Erythroblast (primary cell): Measurements from ENCODE around the gene PNMT.
"Not testable (repeated sequence)": the region's sequence is repeated elsewhere in the genome, so short reads cannot be mapped to it uniquely, and the experiment has no call there.

Source experiments
- DNase-seq, 2 experiments: peaks; one replicate each; lab custom pipeline; 2025; lab: John Stamatoyannopoulos, UW
- GATA1 ChIP-seq: IDR thresholded peaks from 2 replicates; pipeline ENCODE4 v1.6.1; 2011; ENCODE audit warnings: low read depth, mild to moderate bottlenecking, control low read depth, low read length, moderate library complexity
- POLR2A ChIP-seq: IDR thresholded peaks from 2 replicates; pipeline ENCODE4 v1.6.1; 2011; ENCODE audit warnings: mild to moderate bottlenecking, low read length

The PNMT gene

DNA sequence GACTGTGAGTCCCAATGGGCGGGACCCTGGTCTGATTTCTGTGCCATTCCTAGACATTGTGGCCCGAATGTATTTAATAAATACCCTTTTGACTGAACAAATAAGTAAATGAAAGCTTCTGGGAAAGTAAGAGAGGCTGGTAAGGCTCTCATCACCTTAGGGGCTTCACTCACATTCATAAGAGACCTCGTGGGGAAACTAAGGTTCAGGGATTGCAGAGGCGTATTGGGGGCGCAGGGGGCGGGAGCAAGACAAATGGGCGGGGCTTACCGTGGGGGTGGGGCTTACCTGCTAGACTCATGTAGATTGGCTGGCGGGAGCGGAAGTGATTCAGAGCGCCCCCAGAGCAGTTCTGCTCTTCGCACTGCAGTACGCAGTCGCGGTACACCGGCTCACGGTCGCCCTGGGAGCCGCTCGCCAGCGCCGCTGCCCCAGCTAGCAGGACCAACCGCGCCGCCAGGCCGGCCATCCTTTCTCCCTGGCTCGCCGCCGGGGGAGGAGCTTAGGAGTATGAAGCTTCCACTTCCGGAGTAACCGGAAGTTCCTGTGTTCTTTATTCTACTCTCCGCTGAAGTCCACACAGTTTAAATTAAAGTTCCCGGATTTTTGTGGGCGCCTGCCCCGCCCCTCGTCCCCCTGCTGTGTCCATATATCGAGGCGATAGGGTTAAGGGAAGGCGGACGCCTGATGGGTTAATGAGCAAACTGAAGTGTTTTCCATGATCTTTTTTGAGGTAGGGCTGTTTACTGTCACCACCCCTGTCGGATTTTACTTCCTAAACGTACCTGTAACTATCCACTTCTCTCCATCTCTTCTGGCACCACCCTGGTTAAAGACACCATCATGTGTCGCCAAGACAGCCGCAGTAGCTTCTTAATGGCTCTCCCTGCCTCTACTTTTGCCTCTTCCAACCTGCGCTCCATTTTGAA is 19.6 kb downstream of the PNMT start, which contains the start of gene PGAP3:
Gene PGAP3, minus strand, starts transcription at position 512 of the 929 bp plus-strand sequence. Its CDS starts 43 bp downstream, at position 469.
- DNase-seq = peak; percentile 91 to 93
- TF ChIP-seq POLR2A (peak; percentile 77), GATA1 (no peak)

DNA sequence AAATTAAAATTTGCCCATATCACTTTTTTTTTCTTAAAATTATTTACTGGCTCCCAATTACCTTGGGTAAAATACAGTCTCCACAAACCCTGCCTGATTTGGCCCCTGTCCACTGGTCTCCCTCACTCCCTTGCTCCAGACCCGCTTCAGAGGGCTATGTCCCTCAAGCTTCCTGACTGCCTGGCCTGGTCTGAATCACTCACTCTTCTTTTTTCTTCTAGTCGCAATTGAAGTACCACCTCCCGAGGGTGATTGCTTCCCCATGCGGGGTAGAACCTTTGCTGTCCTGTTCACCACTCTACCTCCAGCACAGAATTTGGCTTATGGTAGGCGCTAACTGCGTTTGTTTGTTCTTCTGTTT is 20.2 kb downstream of the PNMT start:
- no peak for TF ChIP-seq GATA1

DNA sequence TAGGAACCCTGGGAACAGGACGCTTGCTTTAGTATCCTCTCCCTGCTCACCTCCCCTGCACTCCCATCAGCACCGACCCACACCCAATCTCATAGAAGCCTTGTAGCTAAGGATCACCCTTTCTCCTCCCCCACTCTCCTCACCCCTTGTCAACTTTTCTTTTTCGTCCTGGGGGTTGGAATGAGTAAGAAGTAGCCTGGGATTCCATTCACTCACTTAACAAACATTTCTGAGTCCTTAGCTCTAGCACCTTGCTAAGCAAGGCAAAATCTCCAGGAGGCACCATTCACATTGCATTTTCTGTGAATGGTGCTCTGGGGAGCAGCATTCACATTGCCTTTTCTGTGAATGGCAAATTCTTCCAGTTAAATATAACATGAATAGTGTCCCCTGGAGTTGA is 20.7 kb downstream of the PNMT start:
- no peak for TF ChIP-seq GATA1
- no peak for TF ChIP-seq POLR2A
- no peak for DNase-seq

More for the DNA sequence above, 20.2 kb downstream of the PNMT start:
- DNase-seq = peak; percentile 42 to 52

DNA sequence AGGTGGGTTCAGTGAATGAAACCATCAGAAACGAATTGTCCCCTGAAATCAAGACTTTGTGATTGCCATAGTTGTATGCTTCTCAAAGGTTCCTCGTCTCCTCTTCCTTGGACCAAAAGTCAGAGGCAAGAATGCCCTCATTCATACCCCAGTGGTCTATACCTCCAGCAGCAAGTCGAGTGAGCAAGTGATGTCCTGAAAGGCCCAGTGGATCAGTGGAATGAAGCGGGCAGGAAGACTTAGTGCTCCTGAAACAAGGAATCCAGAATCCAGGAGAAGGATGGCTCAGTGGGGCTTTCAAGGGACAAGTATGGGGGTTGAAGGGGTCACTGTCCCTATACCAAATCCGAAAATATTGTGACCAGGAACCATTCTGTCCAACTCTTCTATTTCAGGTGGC is 26.3 kb downstream of the PNMT start:
- TF ChIP-seq POLR2A = no peak
- no peak for TF ChIP-seq GATA1
- no peak for DNase-seq

DNA sequence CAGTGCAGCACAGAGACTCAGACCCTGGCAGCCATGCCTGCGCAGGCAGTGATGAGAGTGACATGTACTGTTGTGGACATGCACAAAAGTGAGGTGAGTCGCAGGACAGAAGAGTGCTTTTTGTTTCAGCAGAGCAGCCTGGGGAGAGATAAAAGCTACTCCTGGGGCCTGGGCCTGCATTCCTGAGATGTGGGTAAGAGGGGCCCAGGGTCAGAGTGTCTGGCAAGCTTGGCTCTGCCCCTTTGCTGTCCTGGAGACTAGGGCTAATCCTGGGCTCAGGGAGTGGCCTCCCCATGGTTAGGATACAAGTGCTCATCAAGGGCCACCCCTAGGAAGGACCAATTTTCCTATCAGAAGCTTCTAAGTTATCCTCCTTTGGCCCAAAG is 26.8 kb downstream of the PNMT start:
- TF ChIP-seq POLR2A (no peak), GATA1 (no peak)

DNA sequence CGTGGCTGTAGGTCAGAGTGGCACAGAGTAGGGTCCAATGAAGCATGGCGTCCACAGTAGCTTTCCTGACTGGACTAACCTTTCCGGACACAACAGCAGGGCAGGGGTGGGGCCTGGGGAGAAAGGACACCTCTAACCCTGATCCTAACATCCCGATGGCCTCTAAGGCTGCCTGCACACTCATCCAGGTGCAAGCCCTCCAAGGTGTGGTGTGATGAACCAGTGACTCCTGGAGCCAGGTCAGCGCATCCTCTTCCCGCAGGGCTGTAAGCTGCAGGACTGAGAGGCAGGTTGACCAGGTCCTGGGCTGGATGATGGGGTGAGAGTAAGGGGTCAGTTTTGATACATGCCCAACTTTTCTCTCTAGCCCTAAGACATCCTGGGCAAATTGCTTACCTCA is 28.5 kb downstream of the PNMT start:
- no peak for DNase-seq
- no peak for TF ChIP-seq POLR2A
- TF ChIP-seq GATA1 = no peak

More for the DNA sequence above, 26.8 kb downstream of the PNMT start:
- no peak for DNase-seq

DNA sequence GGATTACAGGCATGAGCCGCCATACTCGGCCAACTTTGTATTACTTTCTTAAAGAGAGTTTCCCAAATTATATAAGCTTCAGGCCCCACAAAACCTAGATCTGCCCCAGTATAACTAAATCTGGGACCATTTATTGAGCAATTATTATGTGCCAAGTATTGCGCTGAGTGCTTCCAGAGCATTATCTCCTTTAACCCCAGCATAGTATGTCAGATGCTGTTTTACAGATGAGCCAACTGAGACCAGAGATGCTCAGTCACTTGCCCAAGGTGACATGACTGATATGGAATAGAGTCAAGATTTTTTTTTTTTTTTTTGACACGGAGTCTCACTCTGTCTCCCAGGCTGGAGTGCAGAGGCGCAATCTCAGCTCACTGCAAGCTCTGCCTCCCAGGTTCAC is 29.7 kb downstream of the PNMT start:
- TF ChIP-seq POLR2A = no peak
- TF ChIP-seq GATA1 = no peak
- DNase-seq = peak in 1 of 2 experiments; percentile 21

DNA sequence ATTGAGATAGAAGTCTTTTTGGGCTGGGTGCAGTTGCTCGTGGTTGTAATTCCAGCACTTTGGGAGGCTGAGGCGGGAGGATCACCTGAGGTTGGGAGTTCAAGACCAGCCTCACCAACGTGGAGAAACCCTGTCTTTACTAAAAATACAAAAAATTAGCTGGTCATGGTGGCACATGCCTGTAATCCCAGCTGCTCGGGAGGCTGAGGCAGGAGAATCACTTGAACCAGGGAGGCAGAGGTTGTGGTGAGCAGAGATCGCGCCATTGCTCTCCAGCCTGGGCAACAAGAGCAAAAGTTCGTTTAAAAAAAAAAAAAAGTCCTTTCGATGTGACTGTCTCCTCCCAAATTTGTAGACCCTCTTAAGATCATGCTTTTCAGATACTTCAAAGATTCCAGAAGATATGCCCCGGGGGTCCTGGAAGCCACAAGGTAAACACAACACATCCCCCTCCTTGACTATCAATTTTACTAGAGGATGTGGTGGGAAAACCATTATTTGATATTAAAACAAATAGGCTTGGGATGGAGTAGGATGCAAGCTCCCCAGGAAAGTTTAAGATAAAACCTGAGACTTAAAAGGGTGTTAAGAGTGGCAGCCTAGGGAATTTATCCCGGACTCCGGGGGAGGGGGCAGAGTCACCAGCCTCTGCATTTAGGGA is 31.0 kb downstream of the PNMT start:
- not testable (repeated sequence) for DNase-seq

DNA sequence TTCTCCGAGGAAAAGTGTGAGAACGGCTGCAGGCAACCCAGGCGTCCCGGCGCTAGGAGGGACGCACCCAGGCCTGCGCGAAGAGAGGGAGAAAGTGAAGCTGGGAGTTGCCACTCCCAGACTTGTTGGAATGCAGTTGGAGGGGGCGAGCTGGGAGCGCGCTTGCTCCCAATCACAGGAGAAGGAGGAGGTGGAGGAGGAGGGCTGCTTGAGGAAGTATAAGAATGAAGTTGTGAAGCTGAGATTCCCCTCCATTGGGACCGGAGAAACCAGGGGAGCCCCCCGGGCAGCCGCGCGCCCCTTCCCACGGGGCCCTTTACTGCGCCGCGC is 31.5 kb downstream of the PNMT start, which contains the start of gene ERBB2:
Gene ERBB2, plus strand, starts transcription at position 247 of the 330 bp plus-strand sequence. CDS start 175 bp downstream, outside the sequence.
- DNase-seq = no peak
- TF ChIP-seq GATA1 = no peak
- TF ChIP-seq POLR2A = no peak

DNA sequence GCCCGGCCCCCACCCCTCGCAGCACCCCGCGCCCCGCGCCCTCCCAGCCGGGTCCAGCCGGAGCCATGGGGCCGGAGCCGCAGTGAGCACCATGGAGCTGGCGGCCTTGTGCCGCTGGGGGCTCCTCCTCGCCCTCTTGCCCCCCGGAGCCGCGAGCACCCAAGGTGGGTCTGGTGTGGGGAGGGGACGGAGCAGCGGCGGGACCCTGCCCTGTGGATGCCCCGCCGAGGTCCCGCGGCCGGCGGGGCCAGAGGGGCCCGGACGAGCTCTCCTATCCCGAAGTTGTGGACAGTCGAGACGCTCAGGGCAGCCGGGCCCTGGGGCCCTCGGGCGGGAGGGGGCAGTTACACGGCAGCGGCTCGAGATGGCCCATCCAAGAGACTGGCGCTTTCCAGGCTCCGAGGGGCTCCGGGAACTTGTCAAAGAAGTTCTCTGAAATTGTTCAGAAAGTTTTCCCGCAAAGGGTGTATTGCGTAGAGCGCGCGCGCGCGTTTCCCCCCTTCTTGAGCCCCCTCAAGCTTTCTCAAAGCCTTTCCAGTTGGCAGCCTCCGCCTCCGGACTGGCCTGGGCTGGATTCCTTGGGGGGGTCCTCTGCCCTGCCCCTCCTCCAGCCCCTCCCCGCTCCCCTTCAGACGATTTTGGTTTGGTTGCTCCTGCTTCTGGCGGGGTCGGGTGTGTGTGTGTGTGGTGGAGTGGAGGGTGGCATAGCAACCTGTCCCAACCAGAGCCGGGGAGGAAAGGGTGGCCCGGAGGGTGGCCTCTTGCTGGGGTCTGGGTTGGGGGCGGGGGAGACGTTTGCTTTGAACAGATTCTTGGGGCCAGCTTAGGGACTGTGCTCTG is 32.1 kb downstream of the PNMT start:
- no peak for DNase-seq
- no peak for TF ChIP-seq POLR2A
- TF ChIP-seq GATA1 = no peak

DNA sequence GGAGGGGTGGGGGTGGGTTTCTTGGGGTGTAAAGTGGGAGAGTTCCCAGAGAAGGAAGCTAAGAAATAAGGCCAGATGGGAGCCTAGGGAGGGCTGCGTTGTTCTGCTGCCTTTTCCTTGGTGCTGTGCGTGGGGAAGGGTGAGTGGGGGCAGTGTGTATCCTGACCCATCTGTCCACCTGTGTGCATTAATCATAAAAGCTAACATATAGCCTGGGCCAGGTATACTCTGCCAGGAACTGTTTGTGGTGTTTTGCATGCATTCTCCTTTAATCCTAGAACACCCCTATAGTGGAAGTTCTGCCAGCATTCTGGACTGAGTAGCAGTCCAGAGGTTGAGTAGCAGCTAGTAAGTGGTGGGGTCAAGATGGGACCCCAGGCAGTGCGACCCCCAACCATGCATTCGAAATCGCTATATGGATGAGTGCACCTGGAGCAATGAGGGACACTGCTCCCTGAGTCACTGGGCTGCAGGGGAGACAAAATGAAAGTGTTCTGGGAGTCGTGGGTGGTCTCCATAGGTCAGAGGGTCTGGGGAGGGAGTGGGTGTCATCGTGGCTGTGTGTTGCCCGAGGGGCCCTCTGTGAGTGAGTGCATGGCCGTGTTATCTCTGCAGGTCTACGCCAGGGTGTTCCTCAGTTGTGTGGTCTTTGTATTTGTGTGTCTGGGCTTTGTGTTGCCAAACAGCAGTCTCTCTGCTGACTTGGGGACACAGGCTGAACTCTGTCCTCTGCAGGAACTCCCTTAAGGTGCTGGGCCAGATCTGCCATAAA is 32.9 kb downstream of the PNMT start:
- no peak for DNase-seq
- TF ChIP-seq POLR2A (no peak), GATA1 (no peak)

DNA sequence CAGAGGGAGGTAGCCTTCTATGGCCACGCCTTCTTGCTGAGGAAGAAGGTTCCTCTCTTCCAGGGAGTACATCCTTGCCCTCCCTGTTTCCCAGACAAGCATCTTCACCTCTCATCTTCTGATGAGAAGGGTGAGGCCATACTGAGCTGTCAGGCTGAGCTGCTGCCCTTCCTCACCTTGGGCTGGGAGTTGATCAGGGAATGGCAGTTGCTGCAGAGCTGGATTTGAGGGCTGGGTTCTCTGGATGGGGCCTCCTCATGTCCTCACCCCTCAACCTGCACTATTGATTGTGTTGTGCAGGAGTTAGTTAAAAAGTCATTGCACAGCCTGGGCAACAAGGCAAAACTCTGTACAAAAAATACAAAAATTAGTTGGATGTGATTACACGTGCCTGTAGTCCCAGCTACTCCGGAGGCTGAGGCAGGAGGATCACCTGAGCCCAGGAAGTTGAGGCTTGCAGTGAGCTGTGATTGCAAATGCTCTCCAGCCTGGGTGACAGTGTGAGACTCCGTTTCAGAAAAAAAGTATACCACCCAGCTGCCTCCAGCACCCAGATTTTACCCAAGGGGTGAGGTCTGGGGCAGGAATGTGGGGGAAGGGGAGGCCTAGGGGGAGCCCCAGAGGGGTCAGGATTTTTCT is 33.6 kb downstream of the PNMT start:
- TF ChIP-seq POLR2A = no peak
- TF ChIP-seq GATA1 = no peak
- DNase-seq = no peak
